Umbilical cord (tissue), 2 donors: ENCODE data around the gene ZFX. TPM values are rescaled to one million over a fixed set of nuclear protein-coding genes. Genes with fewer than 3 reads are reported as not detected.
"Not testable (repeated sequence)": the region's sequence is repeated elsewhere in the genome, so short reads cannot be mapped to it uniquely, and the experiment has no call there.

Source experiments
- DNase-seq: peaks from one replicate; pipeline ENCODE4 v3.0.0-alpha.2; 2015; ENCODE audit warnings: low spot score
- total RNA-seq: library from RNA; depleted of rRNA; stranded (reverse); fragments of >200 nt; gene quantifications from one replicate; pipeline ENCODE4 v1.2.3, GENCODE V29; 2014; ENCODE audit warnings: low replicate concordance; ENCODE audit not compliant: insufficient read depth

The ZFX gene
- total RNA-seq: 40.4 TPM

- DNase-seq: peak; percentile 61
These were observed at the start of gene ZFX for GRCh38 chrX:24149351-24150050. TSS of gene ZFX (plus strand) at chrX:24149729. CDS start at chrX:24172743, 23,014 bp downstream.

- no peak for DNase-seq
These were observed 48.8 kb upstream of the ZFX start for GRCh38 chrX:24100713-24101112.

GRCh38 chrX:24110069-24110468, 39.5 kb upstream of the ZFX start:
- no peak for DNase-seq

- DNase-seq: no peak
These were observed 36.3 kb upstream of the ZFX start for GRCh38 chrX:24113181-24113580.

- peak; percentile 73 for DNase-seq
These were observed 32.3 kb upstream of the ZFX start for GRCh38 chrX:24117258-24117657.

GRCh38 chrX:24124244-24124799, 25.2 kb upstream of the ZFX start:
- DNase-seq: no peak

GRCh38 chrX:24125028-24125612, 24.4 kb upstream of the ZFX start:
- DNase-seq: no peak

GRCh38 chrX:24131476-24131875, 18.1 kb upstream of the ZFX start:
- no peak for DNase-seq

GRCh38 chrX:24133312-24133711, 16.2 kb upstream of the ZFX start:
- DNase-seq: no peak

- DNase-seq: not testable (repeated sequence)
These were observed 13.8 kb upstream of the ZFX start for GRCh38 chrX:24135768-24136167.

- no peak for DNase-seq
These were observed 12.3 kb upstream of the ZFX start for GRCh38 chrX:24137192-24137591.

- not testable (repeated sequence) for DNase-seq
These were observed 5.5 kb upstream of the ZFX start for GRCh38 chrX:24143982-24144381.

- DNase-seq: no peak
These were observed 5.0 kb upstream of the ZFX start for GRCh38 chrX:24144528-24144927.

- peak; percentile 18 for DNase-seq
These were observed 4.0 kb upstream of the ZFX start for GRCh38 chrX:24145303-24146186.

GRCh38 chrX:24146283-24146949, 3.1 kb upstream of the ZFX start:
- DNase-seq: peak; percentile 18

GRCh38 chrX:24147165-24147564, 2.4 kb upstream of the ZFX start:
- no peak for DNase-seq

GRCh38 chrX:24148121-24148520, 1.4 kb upstream of the ZFX start:
- peak; percentile 32 for DNase-seq

- peak; percentile 82 for DNase-seq
These were observed 786 bp upstream of the ZFX start for GRCh38 chrX:24148535-24149350.

- DNase-seq: peak; percentile 87
These were observed 692 bp downstream of the ZFX start for GRCh38 chrX:24150051-24150790.

- DNase-seq: no peak
These were observed 1.4 kb downstream of the ZFX start for GRCh38 chrX:24150898-24151297.
